WI38 (cell line): Measurements from ENCODE around the gene FAM53B.

Experiments
- H3K4me3 ChIP-seq: 2 replicates; pipeline ENCODE4 v1.5.1; 2011; ENCODE audit warnings: low read depth, mild to moderate bottlenecking, control low read depth, low read length
- CTCF ChIP-seq: IDR thresholded peaks from 2 replicates; pipeline ENCODE4 v1.5.1; 2012; ENCODE audit warnings: low read depth, mild to moderate bottlenecking, control low read depth, low read length

The FAM53B gene

DNA sequence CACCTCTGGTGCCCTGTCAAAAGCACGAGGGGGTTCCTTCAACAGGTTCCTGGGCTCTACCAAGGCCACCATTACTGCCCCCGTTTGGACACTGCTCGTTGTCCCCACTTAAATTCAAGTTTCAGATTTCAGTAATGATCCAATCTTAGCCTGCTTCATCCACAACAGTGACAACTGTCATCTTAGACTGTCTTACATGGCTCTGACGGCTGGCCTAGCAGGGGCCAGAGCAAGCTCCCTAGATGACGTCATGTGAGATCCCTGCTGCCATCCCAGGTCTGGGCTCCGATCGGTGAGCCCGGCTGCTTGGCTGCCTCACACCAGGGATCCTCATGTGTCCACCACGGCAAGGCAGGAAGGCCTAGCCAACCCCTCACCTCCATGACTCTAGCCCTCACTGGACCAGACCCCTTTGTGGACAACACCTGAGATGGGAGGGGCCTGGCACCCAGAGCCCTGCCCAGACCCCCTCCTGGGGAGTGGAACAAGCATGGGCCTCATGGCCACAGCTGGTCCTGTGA, 82.5 kb downstream of the FAM53B start:
- TF ChIP-seq CTCF: no peak
- no peak overlapping the region for H3K4me3 ChIP-seq

- H3K4me3 ChIP-seq: no peak overlapping the region
- no peak for TF ChIP-seq CTCF
Measured at GRCh38 chr10:124660404-124661125, 83.6 kb downstream of the FAM53B start.

GRCh38 chr10:124659380-124659779, 84.8 kb downstream of the FAM53B start:
- TF ChIP-seq CTCF: no peak
- H3K4me3 ChIP-seq: no peak overlapping the region

- H3K4me3 ChIP-seq: no peak overlapping the region
- TF ChIP-seq CTCF: no peak
Measured at GRCh38 chr10:124658591-124659242, 85.5 kb downstream of the FAM53B start.

DNA sequence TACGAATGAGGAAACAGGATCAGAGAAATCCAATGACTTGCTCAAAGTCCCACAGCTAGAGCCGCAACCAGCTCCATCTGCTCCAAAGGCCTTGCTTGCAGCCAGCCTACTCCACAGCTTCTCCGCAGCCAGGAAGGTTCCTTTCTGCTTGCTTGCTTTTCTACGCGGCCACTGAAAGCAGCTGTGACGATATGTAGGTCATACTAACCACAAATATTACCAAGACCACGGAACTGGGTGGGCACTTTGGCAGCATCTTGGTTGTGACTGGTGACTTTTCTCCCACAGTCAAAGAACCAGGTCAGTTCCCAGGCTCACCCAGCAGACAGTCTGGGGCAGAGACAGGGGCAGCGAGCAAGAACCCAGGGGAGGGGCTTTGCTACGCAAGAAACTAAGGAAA, 86.4 kb downstream of the FAM53B start:
- H3K4me3 ChIP-seq: no peak overlapping the region
- no peak for TF ChIP-seq CTCF

DNA sequence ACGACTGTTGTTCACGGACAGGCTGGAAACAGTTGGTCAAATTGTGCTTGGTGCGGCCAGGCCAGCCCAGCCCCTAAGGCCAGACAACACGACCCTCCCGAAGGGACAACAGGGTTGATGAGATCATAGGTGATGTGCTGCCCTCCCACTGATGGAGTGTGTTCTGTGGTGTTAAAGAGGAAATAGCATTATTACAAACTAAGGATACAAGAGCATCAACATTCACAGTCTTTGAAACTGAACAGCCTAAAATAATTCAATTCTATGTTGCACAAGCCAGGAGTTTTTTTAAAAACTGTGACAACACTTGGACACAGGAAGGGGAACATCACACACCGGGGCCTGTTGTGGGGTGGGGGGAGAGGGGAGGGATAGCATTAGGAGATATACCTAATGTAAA, 87.6 kb downstream of the FAM53B start:
- TF ChIP-seq CTCF: no peak
- no peak overlapping the region for H3K4me3 ChIP-seq

DNA sequence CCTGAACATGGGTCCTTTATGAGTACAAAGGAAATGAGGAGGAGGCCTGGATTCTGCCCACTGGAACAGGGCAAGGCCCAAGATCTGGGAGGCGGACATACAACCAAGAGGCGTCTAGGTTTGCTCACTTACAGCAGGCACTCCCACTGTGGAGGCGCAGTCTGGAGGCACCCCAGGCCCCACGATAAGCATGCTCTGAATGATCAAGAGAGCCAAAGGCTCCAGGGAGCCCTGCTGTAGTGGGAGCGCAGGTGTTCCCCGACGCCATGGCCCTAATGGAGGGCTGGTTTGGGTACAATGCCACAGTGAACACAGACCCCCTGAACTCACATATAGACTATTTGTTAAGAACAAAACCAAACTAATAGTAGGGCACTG, 88.1 kb downstream of the FAM53B start:
- no peak overlapping the region for H3K4me3 ChIP-seq

More for the DNA sequence above, 88.1 kb downstream of the FAM53B start:
- TF ChIP-seq CTCF: no peak
